ENCODE measurements around the gene GUCY1A2.

The GUCY1A2 gene

GRCh38 chr11:106724293-106724892 lies 293.9 kb downstream of the GUCY1A2 start:
- no peak for DNase-seq

GRCh38 chr11:106723071-106723470 lies 295.2 kb downstream of the GUCY1A2 start:
- no peak for DNase-seq

- DNase-seq, result no peak
Measured at GRCh38 chr11:106717222-106717621, 301.1 kb downstream of the GUCY1A2 start.

GRCh38 chr11:106714199-106714598 lies 304.1 kb downstream of the GUCY1A2 start:
- no peak for DNase-seq

- DNase-seq, result no peak
Measured at GRCh38 chr11:106708348-106708747, 309.9 kb downstream of the GUCY1A2 start.

GRCh38 chr11:106706355-106706754 lies 311.9 kb downstream of the GUCY1A2 start:
- DNase-seq, result no peak

GRCh38 chr11:106702805-106703204 lies 315.5 kb downstream of the GUCY1A2 start:
- DNase-seq, result no peak

GRCh38 chr11:106697058-106697457 lies 321.2 kb downstream of the GUCY1A2 start:
- no peak for DNase-seq

- DNase-seq, result no peak
Measured at GRCh38 chr11:106695506-106695905, 322.8 kb downstream of the GUCY1A2 start.

GRCh38 chr11:106694501-106694900 lies 323.8 kb downstream of the GUCY1A2 start:
- no peak for DNase-seq

- DNase-seq, result no peak
Measured at GRCh38 chr11:106691807-106692365, 326.4 kb downstream of the GUCY1A2 start.

GRCh38 chr11:106690923-106691322 lies 327.4 kb downstream of the GUCY1A2 start:
- DNase-seq, result no peak

GRCh38 chr11:106684944-106685343 lies 333.3 kb downstream of the GUCY1A2 start:
- no peak for DNase-seq

- DNase-seq, result no peak
Measured at GRCh38 chr11:106683435-106683834, 334.8 kb downstream of the GUCY1A2 start.

- no peak for DNase-seq
Measured at GRCh38 chr11:106681435-106681834, 336.8 kb downstream of the GUCY1A2 start.

GRCh38 chr11:106679581-106679980 lies 338.7 kb downstream of the GUCY1A2 start:
- DNase-seq, result no peak

GRCh38 chr11:106679181-106679580 lies 339.1 kb downstream of the GUCY1A2 start:
- no peak for DNase-seq

GRCh38 chr11:106670069-106670468 lies 348.2 kb downstream of the GUCY1A2 start:
- no peak for DNase-seq

GRCh38 chr11:106668147-106668546 lies 350.1 kb downstream of the GUCY1A2 start:
- DNase-seq, result no peak

- no peak for DNase-seq
Measured at GRCh38 chr11:106656646-106657045, 361.6 kb downstream of the GUCY1A2 start.

- no peak for DNase-seq
Measured at GRCh38 chr11:106644824-106645223, 373.5 kb downstream of the GUCY1A2 start.

GRCh38 chr11:106642331-106642730 lies 375.9 kb downstream of the GUCY1A2 start:
- no peak for DNase-seq

GRCh38 chr11:106632283-106632682 lies 386.0 kb downstream of the GUCY1A2 start:
- DNase-seq, result no peak

- DNase-seq, result no peak
Measured at GRCh38 chr11:106627694-106628093, 390.6 kb downstream of the GUCY1A2 start.

GRCh38 chr11:106625566-106625965 lies 392.7 kb downstream of the GUCY1A2 start:
- no peak for DNase-seq

Measured in stimulated activated naive CD4-positive, alpha-beta T cell (primary cell).